Body of pancreas (tissue), 4 donors: ENCODE data around the gene TNIK. TPM values are rescaled to one million over a fixed set of nuclear protein-coding genes. Genes with fewer than 3 reads are reported as not detected.

Experiments used
- ATAC-seq: fragments of 150-250 bp; one replicate; pipeline ENCODE4 v1.9.1; 2016
- DNase-seq, 4 donors: peaks; one replicate each; pipeline ENCODE4 v3.0.0-alpha.2; 2019
- H3K27ac ChIP-seq, 4 donors: fragments of 200-600 bp; sonication (generic); 1 replicate in 3 of 4; 2 replicates in 1 of 4; pipeline versions ENCODE4 v1.5.1 to v1.6.1; 2016 to 2019; ENCODE audit warnings: mild to moderate bottlenecking in 1 of 4, mixed read lengths in 1 of 4, moderate library complexity in 1 of 4
- H3K27me3 ChIP-seq, 2 donors: fragments of 200-600 bp; sonication (generic); one replicate each; pipeline ENCODE4 v1.6.0; 2016; ENCODE audit warnings: mild to moderate bottlenecking in 1 of 2
- H3K36me3 ChIP-seq, 2 donors: fragments of 200-600 bp; sonication (generic); replicated peaks in 1 of 2; 2 replicates each; pipeline ENCODE4 v1.5.1; 2016; ENCODE audit warnings: low read depth in 2 of 2; ENCODE audit not compliant: insufficient read depth in 1 of 2
- H3K4me1 ChIP-seq: fragments of 200-600 bp; sonication (generic); one replicate; pipeline ENCODE4 v1.6.0; 2016
- H3K4me3 ChIP-seq, 2 donors: fragments of 200-600 bp; sonication (generic); 1 replicate in 1 of 2; 2 replicates in 1 of 2; pipeline ENCODE4 v1.5.1; 2016 to 2019
- H3K9me3 ChIP-seq, 3 donors: fragments of 200-600 bp; sonication (generic); 1 replicate in 2 of 3; 2 replicates in 1 of 3; pipeline ENCODE4 v1.5.1; 2016
- CTCF ChIP-seq, 7 experiments: fragments of 450-650 bp in 4 of 7; fragments of 200-600 bp in 3 of 7; sonication (generic) in 3 of 7; IDR thresholded peaks; one replicate each; pipeline ENCODE4 v1.5.1; 2016 to 2019; ENCODE audit warnings: antibody characterized with exemption in 7 of 7
- POLR2A ChIP-seq, 3 donors: fragments of 450-650 bp; IDR thresholded peaks; one replicate each; pipeline ENCODE4 v1.6.1; 2016; ENCODE audit warnings: antibody characterized with exemption in 3 of 3, mild to moderate bottlenecking in 2 of 3
- WGBS, 2 donors: methylation state at CpG; one replicate each; pipeline ENCODE4 v1.1.5; 2017; 5-methylcytosine and 5-hydroxymethylcytosine counted together
- intact Hi-C: fragments of 100-400 bp; cut with DNase I; formaldehyde crosslinking; loops from one replicate; pipeline ENCODE4 v1.15.1; 2023
- total RNA-seq, 2 donors: library from RNA; depleted of rRNA; stranded (reverse); fragments of >200 nt; gene quantifications; one replicate each; pipeline ENCODE4 v1.1.0, GENCODE V29; 2016

Gene TNIK
- total RNA-seq, 2 donors from 2014 or later = 7.6 to 9.6 TPM

GRCh38 chr3:171346019-171346418, 114.2 kb downstream of the TNIK start:
- no peak for ATAC-seq

GRCh38 chr3:171345107-171345843, 114.9 kb downstream of the TNIK start:
- Histone ChIP-seq H3K36me3 (no peaks in the 10 kb centered on the region), H3K4me3 (no peak overlapping the region), H3K27ac (no peak overlapping the region), H3K9me3 (no peaks in the 10 kb centered on the region), H3K4me1 (peaks cover 17% of the 10 kb centered on the region), H3K27me3 (no peaks in the 10 kb centered on the region)
- ATAC-seq = no peak
- 76 to 81% methylated on average over 2 of the region's 2 CpGs for WGBS, 2 donors
- no peak for DNase-seq
- intact Hi-C loops = no loop called here
- TF ChIP-seq POLR2A (IDR thresholded peaks at IDR 0.05) = no peak
- TF ChIP-seq CTCF (IDR thresholded peaks at IDR 0.05) = no peak

More at GRCh38 chr3:171346019-171346418, 114.2 kb downstream of the TNIK start:
- 81 to 85% methylated on average over 1 of the region's 1 CpG for WGBS, 2 donors
- Histone ChIP-seq H3K27ac (no peak overlapping the region), H3K27me3 (no peaks in the 10 kb centered on the region), H3K4me1 (peaks cover 9% of the 10 kb centered on the region), H3K9me3 (no peaks in the 10 kb centered on the region), H3K36me3 (no peaks in the 10 kb centered on the region), H3K4me3 (no peak overlapping the region)
- no peak for TF ChIP-seq POLR2A (IDR thresholded peaks at IDR 0.05)
- no peak for TF ChIP-seq CTCF (IDR thresholded peaks at IDR 0.05)
- no peak for DNase-seq
- intact Hi-C loops = no loop called here

GRCh38 chr3:171343693-171344092, 116.5 kb downstream of the TNIK start:
- no peaks in the 10 kb centered on the region for H3K27me3 ChIP-seq
- no peak overlapping the region for H3K27ac ChIP-seq
- ATAC-seq (no peak), DNase-seq (no peak)
- peaks cover 27% of the 10 kb centered on the region for H3K4me1 ChIP-seq
- no peaks in the 10 kb centered on the region for H3K36me3 ChIP-seq
- TF ChIP-seq POLR2A (IDR thresholded peaks at IDR 0.05) (no peak), CTCF (IDR thresholded peaks at IDR 0.05) (no peak)
- WGBS, 2 donors = 67 to 94% methylated on average over 1 of the region's 1 CpG
- H3K4me3 ChIP-seq = no peak overlapping the region
- H3K9me3 ChIP-seq = no peaks in the 10 kb centered on the region
- intact Hi-C loops = no loop called here

- TF ChIP-seq CTCF (IDR thresholded peaks at IDR 0.05) = no peak
- no peak for TF ChIP-seq POLR2A (IDR thresholded peaks at IDR 0.05)
- Histone ChIP-seq H3K36me3 (no peaks in the 10 kb centered on the region), H3K4me1 (peaks cover 31% of the 10 kb centered on the region), H3K27ac (no peak overlapping the region), H3K27me3 (no peaks in the 10 kb centered on the region), H3K4me3 (no peak overlapping the region), H3K9me3 (no peaks in the 10 kb centered on the region)
- intact Hi-C loops = no loop called here
- no peak for DNase-seq
- WGBS, 2 donors = 90 to 100% methylated on average over 2 of the region's 2 CpGs
- ATAC-seq = no peak
These were observed 117.3 kb downstream of the TNIK start for GRCh38 chr3:171342783-171343420.
